CD4-positive, alpha-beta T cell treated with Interleukin-6 at 100 ng/mL for 8 hours (primary cell): ENCODE measurements around the gene MAN2A1.

ENCODE experiments used
- DNase-seq: peaks from one replicate; pipeline ENCODE4 v3.0.0-alpha.2; 2020; ENCODE audit warnings: mixed read lengths, low spot score

The MAN2A1 gene

DNA sequence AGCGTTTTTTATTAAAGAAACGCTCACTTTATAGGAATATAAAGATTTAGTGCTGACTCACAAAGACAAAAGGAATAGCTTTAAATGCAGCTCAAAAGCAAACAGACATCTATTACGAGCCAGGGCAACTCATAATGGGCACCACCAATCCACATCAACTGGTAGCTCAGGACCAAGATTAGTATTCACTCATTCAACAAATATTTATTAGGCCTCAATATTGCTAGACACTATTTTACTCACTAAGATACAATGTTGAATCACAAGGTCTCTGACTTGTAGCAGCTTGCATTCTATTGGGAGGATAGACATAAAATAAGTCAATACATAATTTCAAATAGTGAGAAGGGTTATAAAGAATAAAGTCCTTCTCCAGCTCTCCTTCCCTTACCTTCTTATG, 8.0 kb upstream of the MAN2A1 start:
- no peak for DNase-seq

DNA sequence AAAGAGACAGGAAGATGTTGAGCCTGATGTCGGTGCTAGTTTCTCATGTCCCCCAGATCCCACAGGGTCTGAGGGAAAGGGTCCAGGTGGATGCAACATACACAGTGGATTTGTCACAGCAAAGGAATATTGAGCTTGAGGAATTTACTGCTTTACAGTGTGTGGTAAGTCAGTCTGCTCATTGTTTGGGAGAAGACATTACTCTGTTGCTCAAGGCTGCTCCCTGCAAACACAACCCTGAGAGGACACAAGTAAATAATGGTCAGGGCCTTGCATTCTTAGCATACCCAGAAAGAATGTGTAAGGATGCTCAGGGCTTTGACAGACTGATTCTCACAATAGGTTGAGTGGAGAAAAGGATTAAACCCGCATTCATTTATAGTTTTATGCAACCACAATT, 7.3 kb upstream of the MAN2A1 start:
- no peak for DNase-seq

DNA sequence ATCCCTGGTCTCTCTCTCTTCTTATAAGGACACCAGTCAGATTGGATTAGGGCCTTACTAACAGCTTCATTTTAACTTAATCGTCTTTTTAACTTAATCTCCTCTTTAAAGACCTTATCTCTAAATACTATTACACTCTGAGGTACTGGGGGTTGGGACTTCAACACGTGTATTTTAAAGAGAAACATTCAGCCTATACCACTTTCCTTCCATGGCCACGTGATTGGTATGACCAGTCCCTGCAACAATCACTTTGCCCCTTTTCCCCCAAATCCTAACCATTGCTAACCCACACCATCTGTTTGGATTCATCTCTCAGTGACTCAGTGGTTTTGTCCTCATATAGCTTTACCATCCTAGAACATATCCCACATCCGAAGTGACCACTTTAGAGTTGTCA, 3.8 kb upstream of the MAN2A1 start:
- no peak for DNase-seq

DNA sequence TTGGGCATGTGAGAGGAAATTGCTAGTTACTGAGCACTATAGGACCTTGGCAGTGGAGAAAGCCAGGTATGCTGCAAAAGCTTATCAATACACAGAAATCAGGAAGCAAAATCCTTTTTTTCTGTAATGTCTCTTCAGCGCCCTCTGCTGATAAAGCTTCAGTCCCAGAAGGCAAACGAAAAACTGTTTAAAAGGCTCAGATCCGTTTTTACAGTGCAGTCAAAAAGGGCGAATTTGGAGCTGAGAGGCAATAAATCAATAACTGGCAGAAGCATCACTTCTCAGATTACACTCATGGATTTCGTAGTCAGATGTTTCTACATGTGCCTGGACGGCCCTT, 1.1 kb upstream of the MAN2A1 start:
- DNase-seq = peak; percentile 19

DNA sequence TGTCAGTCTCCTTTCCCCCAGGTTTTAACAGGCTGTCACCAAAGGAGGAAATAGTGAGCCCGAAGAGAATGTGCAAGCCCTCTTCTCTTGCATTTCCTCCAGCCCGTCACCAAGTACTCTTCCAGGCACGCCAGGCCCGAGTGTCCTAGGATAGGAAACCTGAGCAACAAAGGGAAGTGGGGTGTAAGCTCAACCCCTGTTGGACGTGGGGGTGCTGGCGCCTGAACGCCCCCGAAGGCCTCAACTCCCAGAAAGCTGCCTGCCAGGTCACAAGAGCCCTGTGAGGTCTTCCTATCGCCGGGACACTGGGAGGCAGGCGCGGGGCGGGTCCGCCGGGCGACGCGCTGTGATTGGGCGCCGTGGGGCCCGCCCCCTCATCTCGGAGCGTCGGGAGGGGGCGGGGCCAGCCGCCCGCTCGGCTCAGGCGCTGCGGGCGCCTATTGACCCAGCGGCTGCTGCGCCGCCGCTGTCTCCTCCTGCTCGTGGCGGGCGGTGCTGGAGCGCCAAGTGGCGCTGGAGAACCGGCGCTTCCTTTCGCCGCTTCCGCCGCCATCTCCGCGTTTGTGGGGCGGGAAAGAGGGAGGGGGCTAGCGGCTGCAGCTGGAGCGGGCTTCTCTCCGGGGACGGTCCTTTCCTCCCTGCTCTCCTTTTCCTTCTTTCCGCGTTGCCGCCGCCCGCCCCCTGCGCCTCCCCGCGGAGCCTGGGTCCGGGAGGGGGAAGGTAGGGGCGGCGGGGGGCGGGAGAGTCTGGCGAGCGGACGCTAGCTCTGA, 572 bp upstream of the MAN2A1 start:
- DNase-seq = peak; percentile 78

DNA sequence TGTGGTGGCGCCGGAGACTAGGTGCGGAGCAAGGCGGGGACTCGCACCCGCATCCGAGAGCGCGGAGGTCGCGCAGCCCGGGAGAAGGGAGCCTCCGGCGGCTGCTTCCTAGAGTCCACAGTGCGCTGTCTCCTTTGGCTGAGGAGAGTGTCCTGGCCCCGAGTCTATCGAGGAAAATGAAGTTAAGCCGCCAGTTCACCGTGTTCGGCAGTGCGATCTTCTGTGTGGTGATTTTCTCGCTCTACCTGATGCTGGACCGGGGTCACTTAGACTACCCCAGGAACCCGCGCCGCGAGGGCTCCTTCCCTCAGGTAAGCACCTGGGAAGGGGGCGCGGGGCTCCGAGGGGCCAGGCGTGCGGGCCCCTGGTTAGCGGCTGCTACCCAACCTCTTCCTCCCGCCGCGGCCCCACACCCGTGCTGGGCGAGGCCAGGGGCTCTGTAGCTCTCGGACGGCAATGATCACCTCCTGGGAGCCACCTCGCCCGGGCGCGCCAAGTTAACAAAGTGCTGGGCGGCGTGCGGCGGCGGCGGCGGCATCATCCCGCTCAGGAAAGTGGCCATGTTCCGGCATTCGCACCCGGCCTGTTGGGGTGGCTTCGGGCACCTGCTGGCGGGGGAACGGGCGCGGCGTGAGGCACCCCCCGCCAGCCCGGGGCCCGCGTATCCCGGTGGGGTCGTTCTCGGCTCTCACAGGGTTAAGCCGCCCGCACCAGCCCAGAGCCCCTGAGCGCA, 681 bp downstream of the MAN2A1 start:
- peak; percentile 21 for DNase-seq

DNA sequence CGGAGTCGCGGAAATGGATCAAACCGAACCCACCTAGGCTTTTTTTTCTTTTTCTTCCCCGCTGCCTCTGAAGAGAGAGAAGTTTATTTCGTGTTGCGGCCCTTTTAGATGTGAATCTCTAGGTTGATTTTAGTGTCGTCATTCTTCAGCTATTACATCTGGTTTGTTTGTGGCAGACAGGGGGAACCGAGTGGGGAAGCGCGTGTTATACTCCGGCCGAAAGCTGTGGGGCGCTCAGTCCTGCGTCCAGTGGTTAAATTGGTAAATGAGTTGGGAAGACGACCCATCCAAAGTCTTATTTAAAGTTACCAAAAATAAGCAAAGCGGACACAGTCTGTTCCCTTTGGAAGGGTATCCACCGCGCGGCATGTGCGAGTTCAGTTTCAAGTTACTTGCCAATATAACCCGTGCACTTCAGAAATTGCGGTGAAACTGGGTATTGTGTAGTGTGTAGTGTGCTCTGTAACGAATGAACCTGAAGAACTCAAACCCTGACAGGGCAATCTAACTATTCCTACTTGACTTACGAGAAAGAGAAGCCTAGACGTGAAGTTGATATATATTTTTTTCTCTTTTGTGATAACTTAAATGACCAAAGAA, 1.3 kb downstream of the MAN2A1 start:
- DNase-seq = peak; percentile 64

DNA sequence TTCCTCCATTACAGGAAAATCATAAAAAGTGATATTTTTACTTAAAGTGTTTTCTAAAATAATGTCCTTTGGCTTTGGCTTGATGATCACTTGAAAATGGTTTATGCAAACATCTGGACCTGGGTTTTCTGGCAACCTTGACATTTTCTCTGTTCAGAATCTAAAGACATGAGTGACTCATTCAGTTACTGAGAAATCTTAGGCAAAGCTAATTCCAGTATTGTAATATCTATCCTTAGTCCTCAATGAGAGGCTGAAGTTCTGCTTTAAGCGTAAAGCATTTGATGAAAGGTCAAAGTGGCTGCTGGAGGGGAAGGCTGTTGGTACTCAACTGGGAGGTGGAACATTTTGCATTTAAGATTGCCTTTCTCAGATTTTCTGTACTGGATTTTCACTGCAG, 2.3 kb downstream of the MAN2A1 start:
- no peak for DNase-seq

DNA sequence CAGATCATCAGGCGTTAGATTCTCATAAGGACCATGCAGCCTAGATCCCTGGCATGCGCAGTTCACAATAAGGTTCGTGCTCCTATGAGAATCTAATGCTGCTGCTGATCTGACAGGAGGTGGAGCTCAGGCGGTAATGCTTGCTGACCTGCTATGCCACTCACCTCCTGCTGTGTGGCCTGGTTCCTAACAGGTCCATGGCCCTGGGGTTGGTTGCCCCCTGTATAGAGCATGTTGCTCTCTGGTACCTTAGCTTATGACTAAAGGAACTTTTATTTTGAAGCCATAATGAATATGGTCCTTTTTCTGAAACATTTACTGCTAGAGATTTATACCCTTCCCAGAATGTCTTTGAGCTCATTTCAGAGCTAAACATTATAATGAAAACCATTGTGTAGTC, 3.1 kb downstream of the MAN2A1 start:
- no peak for DNase-seq

DNA sequence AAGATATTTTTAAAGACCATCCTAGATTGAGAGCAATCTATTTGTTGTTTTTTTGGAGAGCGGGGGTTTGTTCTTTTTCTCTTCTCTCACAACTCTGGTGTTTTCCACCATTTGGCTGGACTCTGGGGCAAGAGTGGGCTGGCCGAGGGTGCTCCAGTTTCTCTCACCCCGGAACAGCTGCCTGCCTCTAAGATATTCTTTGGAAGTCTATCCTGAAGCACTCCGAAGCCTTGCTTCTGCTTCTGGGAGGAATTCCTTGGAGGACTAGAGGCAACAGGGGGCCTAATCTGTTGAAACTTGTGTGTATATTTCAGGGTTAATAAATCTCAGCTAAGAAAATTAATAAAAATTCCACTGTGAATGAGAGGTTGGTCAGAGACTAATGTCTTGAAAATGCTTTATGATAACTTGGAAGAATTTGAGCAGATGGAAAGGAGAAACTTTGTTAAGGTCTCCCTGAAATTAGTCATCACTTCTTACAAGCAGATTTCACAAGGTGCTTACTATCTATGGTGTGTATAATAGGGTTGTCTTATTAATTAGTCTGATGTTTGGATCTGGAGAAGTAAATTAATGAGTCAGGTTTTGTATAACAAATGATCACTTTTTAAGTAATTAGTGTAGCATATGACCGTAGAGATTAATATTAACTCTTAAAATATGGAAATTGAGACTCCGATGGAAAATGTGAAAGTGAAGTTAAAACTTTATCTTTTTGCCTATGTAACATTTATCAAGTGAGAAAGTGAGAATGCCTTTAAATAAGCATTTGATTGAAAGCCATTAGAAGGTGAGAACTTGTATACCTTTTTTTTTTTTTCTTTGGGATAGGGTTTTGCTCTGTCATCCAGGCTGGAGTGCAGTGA, 4.0 kb downstream of the MAN2A1 start:
- DNase-seq = no peak

DNA sequence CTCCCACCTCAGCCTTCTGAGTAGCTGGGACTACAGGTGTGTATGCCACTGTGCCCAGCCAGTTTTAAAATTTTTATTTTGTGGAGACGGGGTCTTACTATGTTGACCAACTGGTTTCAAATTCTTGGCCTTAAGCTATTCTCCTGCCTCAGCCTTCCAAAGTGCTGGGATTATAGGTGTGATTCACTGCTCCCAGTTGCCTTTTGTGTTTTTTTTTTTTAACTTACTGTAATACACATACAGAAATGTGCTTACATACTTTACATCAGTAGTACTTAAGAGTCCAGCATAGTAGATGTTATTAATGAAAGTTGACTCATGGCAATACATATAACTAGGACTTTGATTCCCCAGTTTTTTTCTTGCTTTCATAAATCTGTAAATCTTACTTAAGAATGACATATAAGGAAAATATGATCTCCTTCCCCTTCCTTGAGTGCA, 4.7 kb downstream of the MAN2A1 start:
- DNase-seq = no peak

DNA sequence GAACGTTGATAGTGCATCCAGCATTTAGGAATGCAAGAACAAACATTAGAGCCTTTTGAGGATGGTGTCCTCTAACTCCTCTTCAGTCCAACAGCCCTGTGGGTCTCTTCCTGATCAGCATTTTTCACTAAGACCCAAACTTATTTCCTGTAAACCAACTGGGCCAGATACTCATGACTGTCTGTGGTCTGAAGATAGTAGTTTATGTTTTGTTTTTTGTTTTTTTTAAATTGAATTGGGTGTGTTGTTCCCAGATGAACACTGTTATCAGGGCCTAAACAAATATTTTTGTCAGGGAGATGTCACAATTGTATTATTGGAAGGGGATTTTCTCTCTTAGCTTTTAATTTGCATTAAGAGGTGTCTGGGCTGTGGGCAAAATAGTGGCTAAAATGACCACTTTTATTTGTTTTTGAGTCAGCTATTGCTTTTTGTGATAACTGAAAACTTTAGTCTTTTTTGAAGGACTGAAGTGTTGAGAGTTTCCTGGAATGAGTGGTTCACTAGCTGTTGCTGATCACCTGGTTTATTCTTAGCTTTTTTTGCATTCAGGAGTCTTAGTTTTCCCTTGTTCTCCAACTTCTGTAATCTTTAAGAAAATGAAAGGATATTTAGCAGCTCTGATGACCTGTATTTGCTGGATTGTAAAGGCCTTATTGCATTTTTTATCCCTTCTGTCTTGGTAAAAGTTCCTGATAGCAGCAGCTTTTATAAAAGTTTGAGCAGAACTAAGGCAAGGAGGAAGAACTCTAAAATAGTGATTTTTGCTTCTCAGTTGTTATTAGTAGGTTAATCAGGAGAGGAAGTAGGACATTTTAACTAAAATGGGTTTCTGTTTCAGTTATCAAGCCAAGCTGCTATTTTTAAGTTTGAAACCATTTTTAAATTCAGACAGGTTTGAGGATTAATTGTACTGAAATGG, 5.5 kb downstream of the MAN2A1 start:
- DNase-seq = no peak

DNA sequence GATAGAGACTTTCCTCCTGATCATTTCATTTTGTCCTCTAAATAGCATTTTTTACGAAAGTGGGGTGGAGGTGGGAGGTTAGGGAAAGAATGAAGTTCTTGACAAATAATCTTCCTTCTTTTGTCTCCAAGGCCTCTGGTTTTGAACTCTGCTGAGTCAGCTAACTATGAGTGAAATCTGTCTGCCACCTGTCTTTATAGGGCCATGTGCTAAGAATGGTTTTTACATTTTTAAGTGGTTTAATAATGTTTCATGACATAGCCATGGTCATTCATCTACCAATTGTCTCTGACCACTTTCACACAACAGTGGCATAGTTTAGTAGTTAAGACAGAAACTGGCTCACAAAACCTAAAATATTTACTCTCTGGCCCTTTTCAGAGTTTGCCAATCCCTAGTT, 7.6 kb downstream of the MAN2A1 start:
- DNase-seq = no peak

DNA sequence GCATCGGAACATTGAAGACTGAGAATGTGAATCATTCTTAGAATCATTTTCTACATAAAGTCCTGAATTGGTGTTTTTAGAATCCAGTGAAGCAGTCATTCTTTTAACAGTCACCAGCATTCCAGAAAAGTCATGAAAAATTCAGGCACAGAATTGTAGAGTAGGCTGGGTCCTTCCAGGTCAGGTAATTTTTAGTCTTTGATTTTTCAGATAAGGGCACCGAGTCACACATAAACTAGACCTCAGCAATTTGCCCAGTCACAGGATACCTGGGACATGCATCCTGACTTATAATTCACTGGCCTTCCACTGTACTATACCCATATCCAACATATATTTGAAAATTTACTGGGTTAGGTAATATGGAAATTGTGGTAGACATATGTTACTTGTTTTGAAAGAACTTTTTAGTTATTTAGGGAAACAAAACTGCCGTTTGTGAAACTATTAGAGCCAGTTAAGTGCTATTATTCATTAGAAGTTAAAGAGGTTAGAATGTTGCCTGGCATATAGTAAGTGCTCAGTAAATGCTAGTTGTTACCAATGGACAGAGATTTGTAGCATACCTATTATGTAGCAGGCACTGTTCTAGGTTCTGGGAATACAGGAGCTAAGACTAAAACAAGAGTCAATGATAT, 10.9 kb downstream of the MAN2A1 start:
- no peak for DNase-seq

DNA sequence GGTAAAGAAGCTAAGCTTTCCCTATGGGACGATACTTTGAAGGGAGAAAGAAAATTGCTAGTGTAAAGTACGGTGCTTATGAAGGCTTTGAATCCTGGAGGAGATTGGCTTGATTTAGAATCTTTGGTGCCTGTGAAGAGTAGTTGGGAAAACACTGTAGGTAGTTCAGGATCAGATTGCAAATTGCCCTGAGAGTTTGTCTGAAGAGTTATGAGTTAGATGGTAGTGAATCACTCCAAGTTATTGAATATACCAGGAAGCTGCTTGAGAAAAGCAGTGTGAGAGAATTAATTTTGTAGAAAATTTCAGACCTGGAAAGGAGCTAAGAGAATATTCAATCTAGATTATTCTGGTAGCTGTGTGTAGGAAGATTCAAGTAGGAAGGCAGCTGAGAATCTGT, 11.5 kb downstream of the MAN2A1 start:
- DNase-seq = no peak

DNA sequence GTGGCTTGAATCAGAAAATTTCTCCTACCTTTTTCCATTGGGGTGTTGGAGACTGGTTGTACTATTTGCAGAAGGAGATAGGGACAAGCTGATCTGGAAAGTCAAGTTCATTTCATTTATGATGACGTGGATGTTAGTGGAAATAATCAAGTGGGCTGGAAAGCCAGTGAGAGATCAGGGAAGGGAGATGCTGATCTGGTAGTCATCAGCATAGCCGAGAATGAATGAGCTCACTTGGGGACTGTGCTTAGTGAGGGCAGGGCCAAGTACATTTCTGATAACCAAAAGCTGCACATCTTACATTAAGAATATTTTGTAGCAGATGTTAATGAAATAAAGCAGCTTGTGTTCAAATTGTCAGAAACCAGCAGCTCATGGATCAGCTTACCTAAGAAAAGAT, 12.1 kb downstream of the MAN2A1 start:
- DNase-seq = no peak

DNA sequence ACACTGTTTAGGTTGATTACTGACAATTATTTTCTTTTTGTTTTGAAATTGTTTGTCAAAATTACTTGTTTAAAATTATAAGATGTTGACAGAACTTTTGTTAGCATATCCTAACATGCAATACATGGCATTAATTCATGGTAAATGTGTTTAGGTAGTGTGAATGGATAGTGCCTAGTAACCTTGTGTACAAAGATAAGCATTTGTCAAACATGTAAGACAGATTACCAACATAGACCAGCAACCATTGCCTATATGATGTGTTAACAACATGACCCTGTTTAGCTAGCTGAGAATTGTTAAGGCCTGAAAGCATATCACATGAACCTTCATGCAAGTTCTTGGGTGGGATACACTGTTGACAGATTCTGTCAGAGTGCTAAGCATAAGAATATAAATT, 13.4 kb downstream of the MAN2A1 start:
- DNase-seq = no peak

DNA sequence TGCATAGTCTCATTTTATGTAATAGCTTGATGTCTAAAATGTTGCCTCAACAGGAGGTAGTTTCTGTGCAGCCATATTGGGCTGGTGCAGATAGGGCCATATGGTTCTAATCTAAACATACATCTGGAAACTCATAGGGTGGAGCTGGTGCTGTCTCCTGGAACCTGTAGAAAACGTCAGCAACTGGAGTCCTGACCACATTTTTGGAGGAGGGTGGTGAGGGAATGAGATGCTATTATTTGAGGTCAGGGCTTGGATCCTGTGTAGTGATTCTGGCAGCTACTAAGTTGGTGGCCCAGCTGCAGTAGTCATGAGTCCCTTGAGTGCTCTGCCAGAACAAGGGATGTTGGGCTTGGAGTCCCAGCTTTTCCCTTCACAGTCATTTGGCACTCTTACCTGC, 14.1 kb downstream of the MAN2A1 start:
- no peak for DNase-seq

DNA sequence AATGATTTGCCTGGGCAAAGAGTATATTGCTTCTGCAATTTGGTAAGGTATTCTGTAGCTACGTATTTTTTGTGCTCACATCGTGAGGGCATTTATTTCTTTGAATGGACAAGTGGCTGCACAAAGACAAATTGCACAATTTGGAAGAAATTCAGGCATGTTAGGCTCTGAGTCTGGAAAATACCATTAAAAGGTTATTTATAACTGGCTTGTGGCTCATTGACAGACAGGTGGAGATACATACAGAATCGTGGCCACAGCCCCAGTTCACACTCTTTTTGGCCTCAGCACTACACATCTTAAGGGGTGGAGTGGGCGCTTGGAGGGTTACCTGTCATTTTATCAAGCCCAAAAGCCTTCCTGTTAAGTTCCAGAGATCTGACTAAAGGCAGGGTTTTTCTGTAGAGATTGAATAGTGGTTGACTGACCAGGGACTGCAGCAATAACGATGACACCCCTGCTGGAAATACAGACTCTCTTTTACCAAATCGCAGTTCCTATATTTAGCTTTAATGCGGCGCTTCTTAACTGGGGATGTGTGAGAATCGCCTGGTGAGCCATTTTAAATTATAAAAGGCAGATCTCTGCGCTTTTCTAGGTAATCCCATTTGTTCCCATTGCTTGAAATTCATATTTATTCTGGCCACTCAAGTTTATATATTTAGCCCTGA, 14.7 kb downstream of the MAN2A1 start:
- DNase-seq = no peak

DNA sequence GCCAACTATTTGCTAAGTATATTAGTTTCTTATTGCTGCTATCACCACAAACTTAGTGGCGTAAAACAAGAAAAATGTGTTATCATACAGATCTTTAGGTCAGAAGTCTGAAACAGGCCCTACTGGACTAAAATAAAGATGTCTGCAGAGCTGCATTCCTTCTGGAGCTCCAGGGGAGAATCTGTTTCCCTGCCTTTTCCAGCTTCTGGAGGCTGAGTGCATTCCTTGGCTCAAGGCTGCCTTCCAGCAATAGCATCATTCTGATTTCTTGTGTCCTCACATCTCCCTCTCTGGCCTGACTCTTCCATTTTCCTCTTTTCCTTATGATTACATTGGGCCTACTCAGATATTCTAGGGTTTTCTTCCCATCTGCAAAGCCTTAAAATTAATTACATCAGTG, 15.9 kb downstream of the MAN2A1 start:
- DNase-seq = no peak
